HCT116 (cell line): ENCODE data around the gene SLC25A41. TPM values are rescaled to one million over a fixed set of nuclear protein-coding genes. Genes with fewer than 3 reads are reported as not detected.

Experiments
- ATAC-seq: fragments of 200-7000 bp; cut with Tn5 transposase; 2 replicates; pipeline ENCODE4 v1.9.1; 2020; ENCODE audit warnings: mild to moderate bottlenecking, moderate library complexity
- BruUV-seq: library from RNA; stranded (reverse); fragments of 400-500 nt; replicated peaks from 2 replicates; lab custom pipeline; 2021; lab: Mats Ljungman, UMichigan
- CTCF ChIA-PET: fragments of 300-600 bp; sonication (Branson Sonifier 250); formaldehyde crosslinking; loops from one replicate; lab custom pipeline; 2021; ENCODE audit warnings: antibody characterized with exemption; lab: Charles Lee
- POLR2A ChIA-PET: fragments of 300-600, 350-600 bp; sonication (Branson Sonifier 250); formaldehyde crosslinking; loops from one replicate; lab custom pipeline; 2021; ENCODE audit warnings: antibody characterized with exemption; lab: Charles Lee
- RAD21 ChIA-PET, 2 experiments: fragments of 300-600 bp; sonication (Branson Sonifier 250); formaldehyde crosslinking; loops; one replicate each; lab custom pipeline; 2023; ENCODE audit warnings: low total read pairs in 2 of 2; ENCODE audit not compliant: uncharacterized antibody in 2 of 2, unreplicated experiment in 2 of 2, low non-redundant PET in 1 of 2; lab: Charles Lee
- DNase-seq: peaks from one replicate; pipeline ENCODE4 v3.0.0-alpha.2; 2010; ENCODE audit warnings: low read depth, low spot score
- H2AFZ ChIP-seq: fragments of 200-600 bp; shearing (Covaris generic), sonication (generic); 2 replicates; pipeline ENCODE4 v1.6.1; 2017; ENCODE audit warnings: low read depth, mixed run types, mixed read lengths, antibody characterized with exemption, low read length; ENCODE audit not compliant: poor library complexity, severe bottlenecking
- H3K27ac ChIP-seq: 2 replicates; pipeline ENCODE4 v1.5.1; 2012; ENCODE audit warnings: low read depth, low read length
- H3K27me3 ChIP-seq: fragments of 200-600 bp; sonication (generic); 2 replicates; pipeline ENCODE4 v1.6.1; 2016; ENCODE audit warnings: mixed run types, low read length, mixed read lengths; ENCODE audit not compliant: insufficient read depth
- H3K36me3 ChIP-seq, 2 experiments: fragments of 200-500 bp in 1 of 2; fragments of 200-600 bp in 1 of 2; sonication (Bioruptor generic) in 1 of 2; sonication (generic) in 1 of 2; 2 replicates each; pipeline versions ENCODE4 v1.5.1 to v1.6.1; 2014 to 2016; ENCODE audit warnings: low read length in 2 of 2, inconsistent platforms in 1 of 2, mixed read lengths in 1 of 2, mixed run types in 1 of 2; ENCODE audit not compliant: insufficient read depth in 2 of 2, control insufficient read depth in 1 of 2
- H3K4me1 ChIP-seq, 2 experiments: fragments of 200-600 bp in 1 of 2; sonication (generic) in 1 of 2; 2 replicates each; pipeline versions ENCODE4 v1.5.1 to v1.6.1; 2012 to 2017; ENCODE audit warnings: low read length in 2 of 2, inconsistent platforms in 1 of 2, mild to moderate bottlenecking in 1 of 2, mixed read lengths in 1 of 2, mixed run types in 1 of 2, moderate library complexity in 1 of 2; ENCODE audit not compliant: insufficient read depth in 2 of 2, control insufficient read depth in 1 of 2
- H3K4me2 ChIP-seq: fragments of 200-600 bp; sonication (generic); 2 replicates; pipeline ENCODE4 v1.6.1; 2017; ENCODE audit warnings: mixed run types, low read length, mixed read lengths
- H3K4me3 ChIP-seq, 2 experiments: fragments of 200-600 bp in 1 of 2; sonication (generic) in 1 of 2; replicated peaks in 1 of 2; 2 replicates each; pipeline ENCODE4 v1.5.1; 2011 to 2016; ENCODE audit warnings: low read length in 2 of 2, control low read depth in 1 of 2, low read depth in 1 of 2, mild to moderate bottlenecking in 1 of 2, mixed read lengths in 1 of 2, mixed run types in 1 of 2
- H3K79me2 ChIP-seq: fragments of 200-600 bp; sonication (generic); 2 replicates; pipeline ENCODE4 v1.6.1; 2017; ENCODE audit warnings: mild to moderate bottlenecking, mixed run types, low read length, moderate library complexity, mixed read lengths; ENCODE audit not compliant: insufficient read depth
- H3K9ac ChIP-seq: fragments of 200-600 bp; sonication (generic); 2 replicates; pipeline ENCODE4 v1.6.1; 2016; ENCODE audit warnings: low read length, mixed read lengths
- H3K9me2 ChIP-seq: fragments of 200-600 bp; sonication (generic), shearing (Covaris generic); 2 replicates; pipeline ENCODE4 v1.6.1; 2017; ENCODE audit warnings: mixed run types, mild to moderate bottlenecking, moderate library complexity; ENCODE audit not compliant: insufficient read depth
- H3K9me3 ChIP-seq, 2 experiments: fragments of 200-500 bp in 1 of 2; fragments of 200-600 bp in 1 of 2; sonication (Bioruptor generic) in 1 of 2; sonication (generic) in 1 of 2; 2 replicates each; pipeline ENCODE4 v1.6.1; 2014 to 2017; ENCODE audit warnings: low read length in 2 of 2, mixed read lengths in 2 of 2, inconsistent platforms in 1 of 2, low read depth in 1 of 2, mild to moderate bottlenecking in 1 of 2, mixed run types in 1 of 2, moderate library complexity in 1 of 2; ENCODE audit not compliant: control insufficient read depth in 1 of 2, insufficient read depth in 1 of 2
- H4K20me1 ChIP-seq: fragments of 200-600 bp; sonication (generic), shearing (Covaris generic); 2 replicates; pipeline ENCODE4 v1.6.1; 2017; ENCODE audit warnings: mixed run types, mild to moderate bottlenecking, moderate library complexity; ENCODE audit not compliant: insufficient read depth
- ATF3 ChIP-seq: IDR thresholded peaks from 2 replicates; pipeline ENCODE4 v1.6.1; 2012
- CBX3 ChIP-seq: IDR thresholded peaks from 2 replicates; pipeline ENCODE4 v1.6.1; 2012; ENCODE audit warnings: low read depth
- CEBPB ChIP-seq: IDR thresholded peaks from 2 replicates; pipeline ENCODE4 v1.6.1; 2012; ENCODE audit warnings: low read depth
- ELF1 ChIP-seq: IDR thresholded peaks from 2 replicates; pipeline ENCODE4 v1.6.1; 2012; ENCODE audit warnings: low read depth, borderline replicate concordance
- EZH2 ChIP-seq: fragments of 200-600 bp; sonication (generic); IDR thresholded peaks from 2 replicates; pipeline ENCODE4 v1.6.1; 2017; ENCODE audit warnings: antibody characterized with exemption, mixed run types
- EZH2phosphoT487 ChIP-seq: fragments of 200-600 bp; IDR thresholded peaks from 2 replicates; pipeline ENCODE4 v1.6.1; 2018; ENCODE audit warnings: antibody characterized with exemption, borderline replicate concordance
- FOSL1 ChIP-seq: IDR thresholded peaks from 2 replicates; pipeline ENCODE4 v1.6.1; 2012; ENCODE audit warnings: low read depth
- JUND ChIP-seq: IDR thresholded peaks from 2 replicates; pipeline ENCODE4 v1.6.1; 2012
- MAX ChIP-seq: IDR thresholded peaks from 2 replicates; pipeline ENCODE4 v1.6.1; 2012
- POLR2A ChIP-seq: IDR thresholded peaks from 2 replicates; pipeline ENCODE4 v1.7.0; 2011; ENCODE audit warnings: borderline replicate concordance; ENCODE audit not compliant: insufficient read depth, insufficient read length; ENCODE audit errors: extremely low read depth
- SP1 ChIP-seq: IDR thresholded peaks from 2 replicates; pipeline ENCODE4 v1.6.1; 2012; ENCODE audit warnings: low read depth
- SRF ChIP-seq: IDR thresholded peaks from 2 replicates; pipeline ENCODE4 v1.6.1; 2012; ENCODE audit warnings: low read depth
- TCF7L2 ChIP-seq: IDR thresholded peaks from 2 replicates; pipeline ENCODE4 v1.7.0; 2011; ENCODE audit warnings: borderline replicate concordance, inconsistent platforms; ENCODE audit not compliant: insufficient read depth, insufficient read length; ENCODE audit errors: extremely low read depth
- YY1 ChIP-seq: IDR thresholded peaks from 2 replicates; pipeline ENCODE4 v1.6.1; 2011; ENCODE audit warnings: low read length, low read depth, moderate library complexity, mild to moderate bottlenecking; ENCODE audit not compliant: insufficient replicate concordance; ENCODE audit errors: extremely low read depth
- ZBTB33 ChIP-seq: IDR thresholded peaks from 2 replicates; pipeline ENCODE4 v1.6.1; 2011; ENCODE audit warnings: mild to moderate bottlenecking, low read length, moderate library complexity; ENCODE audit not compliant: insufficient replicate concordance; ENCODE audit errors: extremely low read depth
- ZFX ChIP-seq: fragments of 450-650 bp; IDR thresholded peaks from 2 replicates; pipeline ENCODE4 v1.6.1; 2017
- ZNF274 ChIP-seq: fragments of 200-500 bp; sonication (Bioruptor generic); IDR thresholded peaks from 2 replicates; pipeline ENCODE4 v1.6.1; 2014; ENCODE audit warnings: mild to moderate bottlenecking, low read depth, low read length, inconsistent platforms
- intact Hi-C: fragments of 100-400 bp; cut with micrococcal nuclease; formaldehyde crosslinking; loops from 2 replicates; pipeline ENCODE4 v1.10.0; 2022
- total RNA-seq: library from RNA; stranded (reverse); gene quantifications from one replicate; pipeline ENCODE4 v1.2.1, GENCODE V29; 2021; ENCODE audit not compliant: unreplicated experiment

SLC25A41 gene
- total RNA-seq, 1 experiment from 2014 or later: 0.93 TPM

GRCh38 chr19:6442087-6442688 lies 8.6 kb upstream of the SLC25A41 start:
- H3K9ac ChIP-seq: no peak overlapping the region
- H4K20me1 ChIP-seq: no peaks in the 10 kb centered on the region
- H3K4me1 ChIP-seq: no peaks in the 10 kb centered on the region
- peaks cover 0 to 4% of the 10 kb centered on the region in 2 experiments; a peak in 1 of 4 replicates for H3K9me3 ChIP-seq
- POLR2A ChIA-PET: no interaction called here
- RAD21 ChIA-PET: no interaction called here
- H3K79me2 ChIP-seq: no peaks in the 10 kb centered on the region
- BruUV-seq: no TSS peak
- ATAC-seq: no peak
- no peaks in the 10 kb centered on the region for H3K36me3 ChIP-seq
- intact Hi-C loops: no loop called here
- no peak for DNase-seq
- TF ChIP-seq ZBTB33: no peak
- no peak for TF ChIP-seq TCF7L2
- TF ChIP-seq YY1: no peak
- TF ChIP-seq POLR2A: no peak
- no peak for TF ChIP-seq MAX
- TF ChIP-seq CBX3: no peak
- no peak for TF ChIP-seq EZH2phosphoT487
- TF ChIP-seq ELF1: no peak
- TF ChIP-seq SP1: no peak
- TF ChIP-seq ZNF274: no peak
- TF ChIP-seq JUND: no peak
- TF ChIP-seq ZFX: no peak
- no peak for TF ChIP-seq EZH2
- no peak for TF ChIP-seq CEBPB
- no peak for TF ChIP-seq SRF
- TF ChIP-seq ATF3: no peak
- no peak for TF ChIP-seq FOSL1
- no peaks in the 10 kb centered on the region for H3K9me2 ChIP-seq
- no peak overlapping the region for H3K4me2 ChIP-seq
- CTCF ChIA-PET: no interaction called here
- no peak overlapping the region for H3K4me3 ChIP-seq
- no peak overlapping the region for H3K27ac ChIP-seq
- no peaks in the 10 kb centered on the region for H3K27me3 ChIP-seq
- no peak overlapping the region for H2AFZ ChIP-seq
